ENCODE results near the gene RENBP. TPM values are rescaled to one million over a fixed set of nuclear protein-coding genes. Genes with fewer than 3 reads are reported as not detected.

The RENBP gene
- 14.9 and 45.4 TPM in 2 replicates for total RNA-seq (2011; cell fraction: chromatin; rRNA removed; ENCODE audit: low replicate concordance)
- 31.0 and 32.8 TPM in 2 replicates for total RNA-seq (2011; cell fraction: nucleolus; rRNA removed)
- total RNA-seq (2011; cell fraction: nucleoplasm; rRNA removed), result 15.7 and 24.1 TPM in 2 replicates
- 8.4 and 9.5 TPM in 2 replicates for total RNA-seq (2014; rRNA removed)
- total RNA-seq (2014; rRNA removed; fragmentation: Illumina TruSeq; extraction: Trizol), result 2.7 and 4.0 TPM in 2 replicates
- total RNA-seq (2015; rRNA removed; fragmentation: Illumina TruSeq; extraction: Trizol), result 12.3 and 13.4 TPM in 2 replicates
- total RNA-seq (2021), result 9.6 and 14.8 TPM in 2 replicates
- 12.7 and 16.4 TPM in 2 replicates for polyA plus RNA-seq (2011; rRNA removed)
- polyA plus RNA-seq (2011; cell fraction: cytosol; rRNA removed), result 21.2 and 25.6 TPM in 2 replicates
- 48.7 and 48.8 TPM in 2 replicates for polyA plus RNA-seq (2011; cell fraction: nucleus; rRNA removed)
- polyA plus RNA-seq (2012), result 24.3 and 60.0 TPM in 2 replicates
- 5.6 and 7.3 TPM in 2 replicates for polyA plus RNA-seq (2014; fragmentation: Illumina TruSeq; extraction: Trizol)
- under 1 TPM in 1 of 2 experiments, not detected in 1; 0.07 TPM for polyA plus RNA-seq (2014; fragmentation: Nextera tagmentation; extraction: Ambion mirVana)
- polyA plus RNA-seq (2014; rRNA removed), result 11.1 and 11.6 TPM in 2 replicates
- polyA minus RNA-seq (2011; rRNA and poly(A)+ RNA removed), result 5.5 and 12.0 TPM in 2 replicates
- polyA minus RNA-seq (2011; cell fraction: cytosol; rRNA and poly(A)+ RNA removed), result 7.0 and 13.6 TPM in 2 replicates
- polyA minus RNA-seq (2011; cell fraction: nucleus; rRNA and poly(A)+ RNA removed), result 9.8 and 16.1 TPM in 2 replicates
- percentile 56 among the genes with signal in this experiment for Bru-seq, nascent RNA
- percentile 56 among the genes with signal in this experiment for BruChase-seq, experiment 1, labeled RNA remaining after a 2-hour chase
- BruChase-seq, experiment 2, labeled RNA remaining after a 6-hour chase, result percentile 64 among the genes with signal in this experiment
- long read RNA-seq, experiment 1, partial matches to known transcripts, result 1 of 3 reads
- long read RNA-seq, experiment 1, other reads (novel, unspliced or antisense), result 2 of 3 reads
- long read RNA-seq, experiment 2, transcript RENBP-203 (11 exons, 1,304 nt), result major isoform, 8 of 14 reads
- long read RNA-seq, experiment 2, partial matches to known transcripts, result 4 of 14 reads
- long read RNA-seq, experiment 2, other reads (novel, unspliced or antisense), result 2 of 14 reads
- long read RNA-seq, experiment 3, result 0 reads

DNA sequence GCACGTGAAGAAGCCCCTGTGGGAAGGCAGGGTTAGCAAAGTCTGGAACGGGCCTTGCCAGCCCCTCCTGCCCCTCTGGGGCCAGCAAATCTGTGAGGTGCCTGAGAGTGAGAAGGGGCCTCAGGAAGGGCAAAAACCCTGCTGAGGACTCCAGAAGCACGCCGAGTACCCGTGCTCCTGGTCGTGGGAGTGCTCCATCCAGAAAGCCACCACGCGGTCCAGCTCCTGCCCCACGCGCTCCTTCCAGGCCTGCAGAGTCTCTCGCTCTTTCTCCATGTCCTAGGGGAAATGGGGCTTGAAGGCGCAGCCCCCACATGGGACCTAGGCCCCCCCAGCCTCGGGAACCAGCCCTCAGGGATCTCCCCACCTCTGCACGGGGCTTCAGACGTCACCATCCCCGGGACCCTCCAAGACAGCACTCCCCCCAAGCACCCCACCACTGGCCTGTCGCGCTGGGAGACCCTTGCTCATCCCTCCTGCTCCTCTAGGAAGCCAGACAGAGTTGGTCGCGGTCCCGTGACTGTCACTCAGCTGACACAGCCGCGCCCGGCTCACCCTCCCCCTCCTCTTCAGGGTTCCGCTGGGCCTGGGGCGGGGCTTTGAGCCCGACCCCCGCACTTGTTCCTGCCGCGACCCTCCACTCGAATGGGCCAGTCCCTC is at the start of gene RENBP:
Gene RENBP (minus strand): TSS at position 504 of the 660 bp plus-strand sequence. CDS start 33 bp downstream, at position 471.
- Histone ChIP-seq H3K4me1 (replicated peaks in 1 of 2; ENCODE audit: control insufficient read depth in 2 of 2, insufficient read depth in 2 of 2, low read length in 2 of 2) (peaks cover 16 to 76% of the 10 kb centered on the region in 2 experiments), H4K20me1 (replicated peaks; ENCODE audit: control insufficient read depth, insufficient read depth, low read length) (no peaks in the 10 kb centered on the region), H3K4me3 (peak within 1 kb of the TSS; percentile 44), H3K9ac (ENCODE audit: insufficient read depth in 1 of 2, low read depth in 2 of 2, low read length in 2 of 2) (peak within 1 kb of the TSS; percentile 64 to 91), H3K27me3 (ENCODE audit: control insufficient read depth in 2 of 2, insufficient read depth in 2 of 2, low read length in 2 of 2) (no peaks in the 10 kb centered on the region), H3K36me3 (ENCODE audit: control insufficient read depth, insufficient read depth, low read length) (peaks cover 24% of the 10 kb centered on the region), H2AFZ (ENCODE audit: low read depth, low read length) (peak within 1 kb of the TSS; percentile 78), H3K9me3 (replicated peaks; ENCODE audit: control insufficient read depth, insufficient read depth, low read depth, low read length) (no peaks in the 10 kb centered on the region), H3K79me2 (ENCODE audit: control insufficient read depth, insufficient read depth, low read length) (peaks cover 7% of the 10 kb centered on the region; the same call in 2 of the 3 replicates), H3K4me2 (ENCODE audit: insufficient read depth, low read length) (peak within 1 kb of the TSS; percentile 78), H3K9me1 (ENCODE audit: control insufficient read depth, insufficient read depth, low read length) (no peaks in the 10 kb centered on the region), H3K27ac (ENCODE audit: extremely low read depth, low read depth, low read length) (peak within 1 kb of the TSS; percentile 60)
- peak; percentile 72 for FAIRE-seq
- TSS peak; percentile 38 for BruUV-seq (replicated peaks)
- WGBS (ENCODE audit: insufficient coverage, low coverage, missing lambda C conversion rate), result 22% methylated on average over 9 of the region's 31 CpGs
- CTCF ChIA-PET (ENCODE audit: low intra/inter-chr PET ratio), result no interaction called here
- in situ Hi-C loops (cut with MboI) (no loop called here), intact Hi-C loops (cut with micrococcal nuclease) (no loop called here)
- peak; percentile 73 for ATAC-seq
- DNase-seq (ENCODE audit: extremely low read depth in 1 of 4, low spot score in 3 of 4), result peak; percentile 59 to 77 (median 60)
- POLR2A ChIA-PET, result interaction anchor here (1.1 to 1.6 kb wide), 4 partner anchors 9 to 74 kb away, joined by 3 to 5 read pairs (median 4); partner anchors contain the start of genes ARHGAP4 and NAA10
- TF ChIP-seq, protein P1, sequence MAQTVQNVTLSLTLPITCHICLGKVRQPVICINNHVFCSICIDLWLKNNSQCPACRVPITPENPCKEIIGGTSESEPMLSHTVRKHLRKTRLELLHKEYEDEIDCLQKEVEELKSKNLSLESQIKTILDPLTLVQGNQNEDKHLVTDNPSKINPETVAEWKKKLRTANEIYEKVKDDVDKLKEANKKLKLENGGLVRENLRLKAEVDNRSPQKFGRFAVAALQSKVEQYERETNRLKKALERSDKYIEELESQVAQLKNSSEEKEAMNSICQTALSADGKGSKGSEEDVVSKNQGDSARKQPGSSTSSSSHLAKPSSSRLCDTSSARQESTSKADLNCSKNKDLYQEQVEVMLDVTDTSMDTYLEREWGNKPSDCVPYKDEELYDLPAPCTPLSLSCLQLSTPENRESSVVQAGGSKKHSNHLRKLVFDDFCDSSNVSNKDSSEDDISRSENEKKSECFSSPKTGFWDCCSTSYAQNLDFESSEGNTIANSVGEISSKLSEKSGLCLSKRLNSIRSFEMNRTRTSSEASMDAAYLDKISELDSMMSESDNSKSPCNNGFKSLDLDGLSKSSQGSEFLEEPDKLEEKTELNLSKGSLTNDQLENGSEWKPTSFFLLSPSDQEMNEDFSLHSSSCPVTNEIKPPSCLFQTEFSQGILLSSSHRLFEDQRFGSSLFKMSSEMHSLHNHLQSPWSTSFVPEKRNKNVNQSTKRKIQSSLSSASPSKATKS (CRISPR knock-in tag; IDR thresholded peaks at IDR 0.05), result no peak
- TF ChIP-seq ZKSCAN1 (IDR thresholded peaks at IDR 0.05; ENCODE audit: low read depth, low read length), result no peak
- TF ChIP-seq CTBP1 (IDR thresholded peaks at IDR 0.05; ENCODE audit: borderline replicate concordance), result no peak
- no peak for TF ChIP-seq LCOR (CRISPR knock-in tag; IDR thresholded peaks at IDR 0.05)
- TF ChIP-seq SAFB (IDR thresholded peaks at IDR 0.05; ENCODE audit: borderline replicate concordance, low read depth, low read length), result no peak
- TF ChIP-seq, protein P2, sequence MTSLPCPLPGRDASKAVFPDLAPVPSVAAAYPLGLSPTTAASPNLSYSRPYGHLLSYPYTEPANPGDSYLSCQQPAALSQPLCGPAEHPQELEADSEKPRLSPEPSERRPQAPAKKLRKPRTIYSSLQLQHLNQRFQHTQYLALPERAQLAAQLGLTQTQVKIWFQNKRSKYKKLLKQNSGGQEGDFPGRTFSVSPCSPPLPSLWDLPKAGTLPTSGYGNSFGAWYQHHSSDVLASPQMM (CRISPR knock-in tag; IDR thresholded peaks at IDR 0.05), result no peak
- TF ChIP-seq MIER1 (IDR thresholded peaks at IDR 0.05; ENCODE audit: low read depth), result no peak
- TF ChIP-seq EP400 (IDR thresholded peaks at IDR 0.05), result peak; percentile 66; the same call in 1 of the 2 replicates
- TF ChIP-seq, protein P3, sequence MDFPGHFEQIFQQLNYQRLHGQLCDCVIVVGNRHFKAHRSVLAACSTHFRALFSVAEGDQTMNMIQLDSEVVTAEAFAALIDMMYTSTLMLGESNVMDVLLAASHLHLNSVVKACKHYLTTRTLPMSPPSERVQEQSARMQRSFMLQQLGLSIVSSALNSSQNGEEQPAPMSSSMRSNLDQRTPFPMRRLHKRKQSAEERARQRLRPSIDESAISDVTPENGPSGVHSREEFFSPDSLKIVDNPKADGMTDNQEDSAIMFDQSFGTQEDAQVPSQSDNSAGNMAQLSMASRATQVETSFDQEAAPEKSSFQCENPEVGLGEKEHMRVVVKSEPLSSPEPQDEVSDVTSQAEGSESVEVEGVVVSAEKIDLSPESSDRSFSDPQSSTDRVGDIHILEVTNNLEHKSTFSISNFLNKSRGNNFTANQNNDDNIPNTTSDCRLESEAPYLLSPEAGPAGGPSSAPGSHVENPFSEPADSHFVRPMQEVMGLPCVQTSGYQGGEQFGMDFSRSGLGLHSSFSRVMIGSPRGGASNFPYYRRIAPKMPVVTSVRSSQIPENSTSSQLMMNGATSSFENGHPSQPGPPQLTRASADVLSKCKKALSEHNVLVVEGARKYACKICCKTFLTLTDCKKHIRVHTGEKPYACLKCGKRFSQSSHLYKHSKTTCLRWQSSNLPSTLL (IDR thresholded peaks at IDR 0.05), result no peak
- TF ChIP-seq, protein P4, sequence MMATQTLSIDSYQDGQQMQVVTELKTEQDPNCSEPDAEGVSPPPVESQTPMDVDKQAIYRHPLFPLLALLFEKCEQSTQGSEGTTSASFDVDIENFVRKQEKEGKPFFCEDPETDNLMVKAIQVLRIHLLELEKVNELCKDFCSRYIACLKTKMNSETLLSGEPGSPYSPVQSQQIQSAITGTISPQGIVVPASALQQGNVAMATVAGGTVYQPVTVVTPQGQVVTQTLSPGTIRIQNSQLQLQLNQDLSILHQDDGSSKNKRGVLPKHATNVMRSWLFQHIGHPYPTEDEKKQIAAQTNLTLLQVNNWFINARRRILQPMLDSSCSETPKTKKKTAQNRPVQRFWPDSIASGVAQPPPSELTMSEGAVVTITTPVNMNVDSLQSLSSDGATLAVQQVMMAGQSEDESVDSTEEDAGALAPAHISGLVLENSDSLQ (IDR thresholded peaks at IDR 0.05), result peak; percentile 89
- no peak for TF ChIP-seq ZNF785 (CRISPR knock-in tag; IDR thresholded peaks at IDR 0.05)
- no peak for TF ChIP-seq SMAD2 (IDR thresholded peaks at IDR 0.05; ENCODE audit: low read depth, low read length)
